Daoy (cell line): Measurements from ENCODE around the gene ABHD17A. TPM values are rescaled to one million over a fixed set of nuclear protein-coding genes. Genes with fewer than 3 reads are reported as not detected.

ENCODE experiments used
- DNase-seq: peaks from one replicate; pipeline ENCODE4 v3.0.0-alpha.2; 2015; ENCODE audit warnings: low read depth
- total RNA-seq: library from RNA; depleted of rRNA; stranded (reverse); fragments of >200 nt; shearing (Covaris generic); gene quantifications from 2 replicates; pipeline ENCODE4 v1.2.3, GENCODE V29; 2014

The ABHD17A gene
- total RNA-seq, 1 experiment from 2014 or later = 76.5 TPM

DNA sequence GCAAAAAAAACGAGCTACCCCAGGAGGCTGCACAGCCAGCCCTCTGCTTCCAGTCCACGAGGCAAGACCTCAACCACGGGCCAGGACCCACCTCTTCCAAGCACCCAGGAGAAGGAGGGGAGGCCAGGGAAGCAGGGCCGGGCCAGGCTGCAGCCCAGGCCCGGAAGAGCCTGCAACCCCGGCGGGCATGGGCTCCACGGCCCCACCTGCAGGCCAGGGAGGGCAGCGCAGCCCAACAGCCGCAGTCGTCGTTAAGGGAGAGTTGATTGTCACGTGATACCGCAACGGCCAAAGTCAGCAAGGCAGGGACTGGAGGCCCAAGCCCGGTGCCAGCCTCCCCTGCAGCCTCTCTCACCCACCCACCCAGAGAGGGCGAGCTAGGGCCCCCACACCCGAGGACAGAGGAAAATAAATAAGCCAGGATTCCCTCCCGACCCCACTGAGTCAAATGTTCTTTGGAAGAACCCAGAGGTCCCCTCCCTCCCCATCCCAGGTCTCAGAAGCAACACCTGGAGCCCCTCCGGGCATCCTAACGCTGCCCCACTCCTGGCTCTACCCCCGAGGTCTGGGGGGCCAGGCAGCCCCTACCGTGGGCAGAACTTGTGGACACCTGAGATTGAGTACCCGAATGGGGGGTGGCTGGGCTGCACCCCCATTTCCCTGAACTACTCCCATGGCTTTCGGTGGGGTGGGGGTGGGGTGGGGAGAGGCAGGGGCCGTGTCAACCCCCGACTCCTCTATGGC, 31.8 kb downstream of the ABHD17A start:
- DNase-seq = peak; percentile 88

DNA sequence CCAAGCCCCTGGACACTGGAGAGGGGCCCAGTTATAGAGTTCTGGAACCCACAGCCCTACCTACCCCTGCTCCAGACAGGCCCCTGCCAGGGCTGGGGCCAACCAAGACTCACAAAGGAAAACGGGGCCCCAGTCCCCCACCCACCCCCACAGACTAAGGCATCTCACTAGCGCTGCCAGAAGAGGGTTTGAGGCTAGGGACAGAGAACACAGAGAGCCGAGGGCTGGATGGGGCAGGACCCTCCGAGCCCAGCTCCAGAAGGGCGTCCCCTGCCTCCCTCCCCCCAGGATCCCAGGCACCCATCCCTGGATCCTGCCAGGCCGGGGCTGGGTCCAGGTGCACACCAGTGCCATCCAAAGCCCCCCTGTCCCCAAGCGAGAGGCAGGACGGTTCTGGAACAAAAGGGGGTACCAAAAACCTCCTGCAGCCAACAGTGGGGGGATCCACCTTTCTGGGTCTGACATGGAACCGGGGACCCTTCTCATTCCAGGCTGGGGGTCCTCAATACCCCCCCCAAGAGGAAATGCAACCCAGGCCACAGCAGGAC, 32.6 kb downstream of the ABHD17A start:
- DNase-seq = no peak

- no peak for DNase-seq
Observed at GRCh38 chr19:1851654-1852580, 33.4 kb downstream of the ABHD17A start.

DNA sequence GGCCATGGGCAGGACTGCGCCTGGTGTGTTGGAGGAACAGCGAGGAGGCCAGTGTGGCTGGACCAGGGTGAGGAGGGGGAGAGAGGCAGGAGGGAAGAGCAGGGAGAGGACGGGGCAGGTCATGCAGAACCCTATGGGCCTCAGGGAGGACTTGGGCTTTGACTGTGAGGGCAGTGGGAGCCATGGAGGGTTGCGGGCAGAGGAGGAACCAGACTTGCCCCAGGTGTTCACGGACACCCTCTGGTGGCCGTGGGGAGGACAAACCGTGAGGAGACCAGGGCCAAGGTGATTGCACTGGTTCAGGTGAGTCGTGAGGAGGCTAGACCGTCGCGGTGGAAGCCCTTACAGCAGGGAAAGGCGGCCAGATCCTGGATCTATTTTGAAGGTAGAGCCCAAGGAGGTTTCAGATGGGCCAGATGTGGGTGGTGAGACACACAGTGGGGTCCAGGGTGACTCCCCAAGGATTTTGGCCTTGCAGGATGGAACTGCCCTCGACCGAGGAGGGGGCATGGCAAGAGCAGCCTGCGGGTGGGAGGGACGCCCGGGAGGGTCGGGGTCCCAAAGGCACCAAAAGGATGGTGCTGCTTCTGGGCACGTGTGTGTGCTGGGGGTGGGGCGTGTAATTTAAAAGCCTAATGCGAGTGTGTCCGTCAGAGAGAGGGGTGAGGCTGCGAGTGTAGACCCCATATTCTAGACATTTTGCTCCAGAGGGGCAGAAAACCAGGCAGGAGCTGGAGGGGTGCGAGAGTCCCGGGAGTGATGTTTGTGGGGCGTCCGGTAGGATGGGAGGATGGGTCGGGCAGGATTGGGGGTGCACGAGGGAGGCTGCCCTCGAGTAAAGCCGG, 34.3 kb downstream of the ABHD17A start:
- no peak for DNase-seq

GRCh38 chr19:1849886-1850398, 35.4 kb downstream of the ABHD17A start:
- no peak for DNase-seq

DNA sequence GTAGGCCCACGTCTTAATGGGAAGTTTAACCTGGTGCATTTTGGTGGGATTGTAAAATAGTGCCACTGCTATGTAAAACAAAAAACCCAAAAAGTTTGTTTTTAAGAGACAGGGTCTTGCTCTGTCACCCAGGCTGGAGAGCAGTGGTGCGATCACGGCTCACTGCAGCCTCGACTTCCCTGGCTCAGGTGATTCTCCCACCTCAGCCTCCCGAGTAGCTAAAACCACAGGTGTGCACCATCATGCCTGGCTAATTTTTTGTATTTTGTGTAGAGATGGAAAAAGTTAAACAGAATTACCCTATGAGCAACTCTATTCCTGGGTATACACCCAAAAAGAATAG, 36.2 kb downstream of the ABHD17A start:
- no peak for DNase-seq

GRCh38 chr19:1848399-1849131, 36.7 kb downstream of the ABHD17A start, which contains the start of gene REXO1:
REXO1 (minus strand) TSS chr19:1848483; CDS start chr19:1848358, 125 bp downstream.
- peak; percentile 92 for DNase-seq

- DNase-seq = peak; percentile 67
Observed at GRCh38 chr19:1847684-1848398, 37.5 kb downstream of the ABHD17A start.

DNA sequence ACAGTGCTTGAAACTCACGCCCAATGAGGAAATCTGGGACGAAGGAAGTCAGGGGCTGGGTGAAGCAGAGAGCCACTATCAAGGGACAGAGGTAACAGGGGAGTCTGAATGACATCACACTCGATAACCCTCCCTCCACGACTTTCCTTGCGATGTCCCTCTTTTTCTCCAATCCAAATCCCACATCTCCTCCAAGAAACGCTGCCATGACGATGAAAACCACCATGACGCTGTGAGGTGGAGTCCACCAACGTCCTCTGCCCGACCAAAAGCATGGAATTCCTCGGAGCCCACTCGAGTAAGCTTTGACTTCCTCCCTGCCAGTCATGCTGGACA, 38.0 kb downstream of the ABHD17A start:
- no peak for DNase-seq

DNA sequence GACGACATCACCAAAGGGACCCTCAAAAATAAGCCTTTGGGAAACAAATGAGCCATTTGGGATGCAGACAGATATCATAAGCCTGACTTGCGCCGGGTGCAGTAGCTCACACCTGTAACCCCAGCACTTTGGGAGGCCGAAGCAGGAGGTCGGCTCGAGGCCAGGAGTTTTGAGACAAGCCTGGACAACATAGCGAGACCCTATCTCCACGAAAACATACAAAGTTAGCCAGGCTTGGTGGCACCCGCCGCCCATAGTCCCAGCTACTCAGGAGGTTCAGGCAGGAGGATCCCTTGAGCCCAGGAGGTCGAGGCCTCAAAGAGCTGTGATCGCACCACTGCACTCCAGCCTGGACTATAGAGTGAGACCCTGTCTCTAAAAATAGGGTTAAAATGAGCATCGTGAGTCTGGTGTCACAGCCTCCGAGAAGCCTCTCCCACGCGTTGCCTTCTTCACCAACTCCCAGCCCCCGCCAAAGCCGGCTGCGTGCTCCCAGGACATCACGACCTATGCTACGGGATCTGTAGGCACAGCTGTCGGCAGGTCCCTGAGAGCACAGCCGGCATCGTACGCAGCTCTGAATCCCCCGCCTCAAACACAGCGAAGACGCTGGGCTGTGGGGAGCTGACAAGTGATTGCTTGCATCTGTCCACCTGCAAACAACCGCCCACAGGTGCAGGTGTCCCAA, 38.6 kb downstream of the ABHD17A start:
- DNase-seq = no peak

- DNase-seq = no peak
Observed at GRCh38 chr19:1845642-1846041, 39.7 kb downstream of the ABHD17A start.

DNA sequence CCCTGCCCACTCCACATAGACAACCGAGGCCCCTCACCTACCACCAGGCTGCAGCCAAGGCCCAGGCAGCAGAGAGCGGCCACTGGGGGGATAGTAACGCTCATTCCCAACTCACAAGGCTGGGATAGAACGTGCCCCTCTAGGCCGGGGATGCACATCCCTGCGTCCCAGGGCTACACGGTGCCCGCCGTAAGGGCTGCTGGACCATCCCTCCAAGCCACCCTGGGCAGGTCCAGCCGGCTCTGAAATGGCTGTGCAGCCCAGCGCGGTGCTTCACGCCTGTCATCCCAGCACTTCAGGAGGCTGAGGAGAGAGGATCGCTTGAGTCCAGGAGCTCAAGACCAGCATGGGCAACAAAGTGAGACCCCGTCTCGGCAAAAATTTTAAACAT, 40.2 kb downstream of the ABHD17A start:
- DNase-seq = no peak

- no peak for DNase-seq
Observed at GRCh38 chr19:1844513-1845124, 40.7 kb downstream of the ABHD17A start.

- DNase-seq = no peak
Observed at GRCh38 chr19:1843646-1844394, 41.5 kb downstream of the ABHD17A start.

- no peak for DNase-seq
Observed at GRCh38 chr19:1843116-1843515, 42.2 kb downstream of the ABHD17A start.

GRCh38 chr19:1841209-1841924, 43.9 kb downstream of the ABHD17A start:
- DNase-seq = no peak

DNA sequence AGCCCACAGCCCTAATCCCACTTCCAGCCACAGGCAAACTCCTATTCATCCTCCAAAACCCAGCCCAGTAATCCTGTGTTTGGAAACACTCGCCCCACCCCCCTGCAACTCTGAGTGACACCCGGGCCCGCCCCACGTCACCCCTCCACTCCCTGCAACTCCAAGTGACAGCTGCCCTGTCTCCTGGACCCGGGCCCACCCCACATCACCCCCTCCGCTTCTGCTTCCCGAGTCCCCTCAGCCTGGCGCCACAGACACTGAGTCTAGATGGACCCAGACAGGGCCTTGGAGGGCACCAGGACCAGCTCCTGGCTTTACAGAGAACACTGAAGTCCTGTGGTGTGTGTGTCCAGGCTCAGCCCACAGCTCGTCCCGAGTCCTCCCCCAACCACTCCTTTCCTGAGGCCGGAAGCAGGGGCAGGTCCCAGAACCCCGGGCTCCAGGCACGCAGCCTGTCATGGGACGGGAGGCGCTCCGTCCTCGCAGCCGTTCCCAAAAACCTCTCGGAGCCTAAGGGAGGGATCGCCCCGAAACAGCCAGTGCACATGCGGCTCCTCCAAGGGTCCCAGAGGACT, 44.7 kb downstream of the ABHD17A start:
- DNase-seq = no peak
